Naive B cell (primary cell): ENCODE measurements around the gene ACKR4. TPM values are rescaled to one million over a fixed set of nuclear protein-coding genes. Genes with fewer than 3 reads are reported as not detected.
A peak's percentile ranks its signal among the peaks of the same experiment; 100 is the strongest.
"Not testable (repeated sequence)": the region's sequence is repeated elsewhere in the genome, so short reads cannot be mapped to it uniquely, and the experiment has no call there.

Source experiments
- ATAC-seq, 2 donors: fragments of 150-1000 bp; cut with Tn5 transposase; 2 replicates each; pipeline ENCODE4 v1.10.0; 2021; ENCODE audit warnings: low read depth in 2 of 2, mild to moderate bottlenecking in 2 of 2, moderate library complexity in 2 of 2
- DNase-seq: peaks from one replicate; pipeline ENCODE4 v3.0.0; 2022
- H3K27ac Mint-ChIP-seq, 6 donors: one replicate each; pipeline ENCODE4 v1.8.0; 2020 to 2022; ENCODE audit warnings: mild to moderate bottlenecking in 6 of 6, mixed read lengths in 6 of 6, moderate library complexity in 5 of 6, inconsistent platforms in 2 of 6
- H3K27me3 Mint-ChIP-seq, 3 donors: one replicate each; pipeline ENCODE4 v1.8.0; 2021 to 2022; ENCODE audit warnings: mixed read lengths in 3 of 3, mild to moderate bottlenecking in 1 of 3
- H3K36me3 Mint-ChIP-seq, 2 donors: one replicate each; pipeline ENCODE4 v1.8.0; 2020 to 2022; ENCODE audit warnings: mixed read lengths in 2 of 2, inconsistent platforms in 1 of 2, mild to moderate bottlenecking in 1 of 2
- H3K4me1 Mint-ChIP-seq, 3 donors: one replicate each; pipeline ENCODE4 v1.8.0; 2020 to 2022; ENCODE audit warnings: mixed read lengths in 3 of 3, inconsistent platforms in 1 of 3, mild to moderate bottlenecking in 1 of 3, moderate library complexity in 1 of 3
- H3K4me3 Mint-ChIP-seq, 8 donors: one replicate each; pipeline ENCODE4 v1.8.0; 2020 to 2022; ENCODE audit warnings: mild to moderate bottlenecking in 8 of 8, mixed read lengths in 8 of 8, moderate library complexity in 8 of 8, inconsistent platforms in 2 of 8
- H3K9me3 Mint-ChIP-seq, 7 donors: one replicate each; pipeline ENCODE4 v1.8.0; 2020 to 2022; ENCODE audit warnings: mixed read lengths in 7 of 7, mild to moderate bottlenecking in 5 of 7, inconsistent platforms in 2 of 7, moderate library complexity in 1 of 7
- polyA plus RNA-seq, 6 donors: library from polyadenylated mRNA; unstranded; fragments of 300-500 nt; fragmentation: Illumina TruSeq; gene quantifications; one replicate each; pipeline ENCODE4 v1.2.3, GENCODE V29; 2021; ENCODE audit warnings: low read depth in 6 of 6

The ACKR4 gene
- polyA plus RNA-seq, 6 donors from 2014 or later = not detected

DNA sequence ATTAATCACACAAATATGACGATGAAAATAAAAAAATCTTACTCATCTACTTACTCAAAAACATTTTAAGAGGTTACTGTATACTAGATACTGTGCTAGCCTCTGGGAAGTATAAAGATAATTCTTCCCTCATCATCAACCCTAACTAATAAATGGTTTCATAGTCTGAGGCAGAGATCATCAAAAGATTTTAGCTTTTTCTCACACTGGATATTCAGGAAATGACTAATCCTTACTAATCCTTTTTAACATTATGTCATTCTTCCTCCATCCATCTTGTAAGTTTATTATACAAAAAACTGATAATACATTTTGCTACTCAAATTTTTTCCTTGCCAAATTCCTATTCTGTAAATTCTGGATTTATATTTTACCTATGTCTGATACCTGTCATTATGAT lies 32.9 kb downstream of the ACKR4 start:
- Mint-ChIP-seq H3K4me1 (peaks cover 0 to 7% (median 0%) of the 10 kb centered on the region in 3 donors), H3K27me3 (no peaks in the 10 kb centered on the region), H3K36me3 (peaks cover 0 to 23% of the 10 kb centered on the region in 2 donors), H3K9me3 (no peaks in the 10 kb centered on the region), H3K27ac (peak overlapping the region in 1 of 6 donors; percentile 11), H3K4me3 (no peak overlapping the region)
- DNase-seq (no peak), ATAC-seq (no peak)

DNA sequence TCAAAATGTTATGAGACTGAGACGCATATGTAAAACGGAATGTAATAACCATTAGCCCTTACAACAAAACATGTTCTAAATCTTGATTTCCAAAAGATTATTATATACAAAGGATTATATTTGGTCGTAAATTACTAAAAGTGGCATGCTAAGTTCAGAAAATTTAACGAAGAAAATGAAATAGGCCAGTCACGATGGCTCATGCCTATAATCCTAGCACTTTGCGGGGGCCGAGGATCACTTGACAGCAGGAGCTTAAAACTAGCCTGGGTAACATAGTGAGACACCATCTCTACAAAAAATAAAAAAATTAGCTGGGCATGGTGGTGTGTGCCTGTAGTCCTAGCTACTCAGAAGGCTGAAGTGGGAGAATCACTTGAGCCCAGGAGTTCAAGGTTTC lies 33.5 kb downstream of the ACKR4 start:
- Mint-ChIP-seq H3K27ac (no peak overlapping the region), H3K4me1 (peaks cover 0 to 5% (median 0%) of the 10 kb centered on the region in 3 donors), H3K9me3 (no peaks in the 10 kb centered on the region), H3K4me3 (no peak overlapping the region), H3K36me3 (peaks cover 5 to 23% of the 10 kb centered on the region in 2 donors), H3K27me3 (no peaks in the 10 kb centered on the region)
- DNase-seq (no peak), ATAC-seq (no peak)

DNA sequence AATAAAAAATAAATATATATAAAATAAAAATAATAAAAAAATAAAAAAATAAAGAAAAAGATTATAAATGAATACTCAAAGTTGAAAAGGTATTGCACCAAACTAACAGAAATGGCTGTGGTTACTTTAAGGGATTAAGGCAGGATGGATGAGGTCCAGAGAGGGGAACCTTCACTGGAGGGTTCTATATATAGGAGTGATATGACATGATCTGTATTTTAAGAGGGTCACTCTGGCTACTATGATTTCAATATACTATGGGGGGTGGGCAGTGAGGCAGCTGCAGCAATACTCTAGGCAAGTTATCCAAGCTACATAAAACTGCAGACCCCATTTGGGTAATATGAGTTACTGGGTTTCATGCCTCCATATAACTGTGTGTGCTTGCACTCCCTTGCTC lies 38.0 kb downstream of the ACKR4 start:
- DNase-seq = no peak
- Mint-ChIP-seq H3K4me1 (no peaks in the 10 kb centered on the region), H3K36me3 (peaks cover 14% of the 10 kb centered on the region in 2 donors), H3K4me3 (no peak overlapping the region), H3K9me3 (no peaks in the 10 kb centered on the region), H3K27me3 (no peaks in the 10 kb centered on the region), H3K27ac (no peak overlapping the region)
- no peak for ATAC-seq

DNA sequence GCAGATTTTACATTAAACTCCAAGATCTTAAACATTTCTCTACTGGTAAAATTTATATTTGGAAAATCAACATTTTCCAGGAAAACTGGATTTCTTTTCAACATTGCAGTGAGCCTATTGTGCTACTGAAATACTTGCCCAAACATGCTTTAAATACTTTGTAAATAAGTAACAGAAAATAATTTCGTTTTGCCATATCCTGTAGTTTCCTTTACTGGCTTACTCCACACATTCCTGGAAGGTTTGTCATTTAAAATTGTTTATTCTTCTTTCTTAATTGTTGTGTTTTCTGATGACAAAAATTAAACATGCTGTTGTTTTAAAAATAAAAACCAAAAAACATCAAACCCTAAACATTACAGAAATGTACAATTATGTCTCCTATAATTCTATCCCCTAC lies 40.5 kb downstream of the ACKR4 start:
- DNase-seq (no peak), ATAC-seq (no peak)
- H3K4me3 Mint-ChIP-seq = no peak overlapping the region
- no peaks in the 10 kb centered on the region for H3K27me3 Mint-ChIP-seq
- no peak overlapping the region for H3K27ac Mint-ChIP-seq
- peaks cover 9 to 14% of the 10 kb centered on the region in 2 donors for H3K36me3 Mint-ChIP-seq
- peaks cover 0 to 7% (median 4%) of the 10 kb centered on the region in 3 donors for H3K4me1 Mint-ChIP-seq
- H3K9me3 Mint-ChIP-seq = no peaks in the 10 kb centered on the region

DNA sequence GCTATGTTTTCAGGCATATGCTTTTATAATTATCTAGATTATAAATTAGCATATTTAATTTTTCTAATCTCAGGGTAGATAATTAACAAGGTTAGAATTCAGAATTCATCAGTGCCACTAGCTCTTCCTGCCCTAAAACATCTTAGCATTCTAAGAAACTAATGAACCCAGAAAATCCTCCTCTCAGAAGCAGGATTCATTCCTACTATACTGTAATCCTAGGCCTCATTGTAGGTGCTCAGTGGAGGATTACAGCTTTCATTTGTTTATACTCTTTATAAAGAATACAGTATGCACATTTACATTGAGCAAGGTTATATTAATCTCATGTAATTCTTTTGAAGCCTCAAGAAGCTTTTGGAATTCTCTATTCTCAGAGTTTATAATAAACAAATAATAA lies 41.6 kb downstream of the ACKR4 start:
- H3K9me3 Mint-ChIP-seq = no peaks in the 10 kb centered on the region
- no peaks in the 10 kb centered on the region for H3K27me3 Mint-ChIP-seq
- no peak for DNase-seq
- H3K4me1 Mint-ChIP-seq = peaks cover 0 to 14% (median 4%) of the 10 kb centered on the region in 3 donors
- no peak for ATAC-seq
- H3K36me3 Mint-ChIP-seq = peaks cover 9 to 14% of the 10 kb centered on the region in 2 donors
- H3K4me3 Mint-ChIP-seq = no peak overlapping the region
- H3K27ac Mint-ChIP-seq = no peak overlapping the region

DNA sequence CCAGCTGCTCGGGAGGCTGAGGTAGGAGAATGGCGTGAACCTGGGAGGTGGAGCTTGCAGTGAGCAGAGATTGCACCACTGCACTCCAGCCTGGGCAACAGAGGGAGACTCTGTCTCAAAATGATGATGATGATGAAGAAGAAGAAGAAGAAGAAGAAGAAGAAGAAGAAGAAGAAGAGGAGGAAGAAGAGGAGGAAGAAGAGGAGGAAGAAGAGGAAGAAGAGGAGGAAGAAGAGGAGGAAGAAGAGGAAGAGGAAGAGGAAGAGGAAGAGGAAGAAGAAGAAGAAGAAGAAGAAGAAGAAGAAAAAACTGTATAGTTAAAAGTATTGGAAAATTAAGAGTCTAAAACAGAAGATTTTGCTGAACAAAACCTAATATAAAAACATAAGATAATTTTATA lies 44.4 kb downstream of the ACKR4 start:
- not testable (repeated sequence) for H3K27me3 Mint-ChIP-seq, H3K36me3 Mint-ChIP-seq, H3K9me3 Mint-ChIP-seq, H3K4me3 Mint-ChIP-seq, H3K27ac Mint-ChIP-seq, ATAC-seq, DNase-seq
- peaks cover 0 to 14% (median 4%) of the 10 kb centered on the region in 3 donors for H3K4me1 Mint-ChIP-seq

DNA sequence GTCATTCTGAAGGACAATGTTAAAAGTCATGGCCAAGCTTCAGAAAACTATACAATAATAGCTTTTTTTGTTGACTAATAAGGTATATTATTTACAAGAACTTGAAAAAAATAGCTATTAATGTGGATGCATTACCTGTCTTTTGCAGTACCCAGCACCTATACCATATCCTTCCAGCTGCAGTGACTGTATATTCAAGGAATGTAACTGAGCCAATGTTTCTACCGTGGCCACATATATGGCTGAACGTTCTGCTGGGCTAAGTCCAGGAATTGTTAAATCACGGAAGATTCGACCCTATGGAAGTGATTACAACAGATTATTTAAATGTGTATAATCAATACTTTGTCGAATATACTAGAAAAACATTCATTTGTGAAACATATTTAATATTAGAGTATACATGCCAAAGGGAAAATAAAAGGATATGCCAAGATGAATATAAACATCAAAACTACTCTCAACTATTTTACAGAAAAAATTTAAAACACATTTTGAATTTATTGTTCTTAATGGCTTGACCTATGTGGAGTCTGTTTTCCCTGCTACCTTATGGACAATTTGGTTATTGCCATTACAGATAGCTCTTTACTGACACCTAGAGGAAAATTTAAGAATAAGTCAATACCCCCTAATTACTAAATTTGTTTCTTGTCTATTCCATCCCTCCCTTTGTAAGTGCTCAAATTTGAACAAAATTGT lies 44.9 kb downstream of the ACKR4 start:
- peak in 1 of 2 donors; percentile 45 for ATAC-seq
- Mint-ChIP-seq H3K27me3 (no peaks in the 10 kb centered on the region), H3K9me3 (no peaks in the 10 kb centered on the region), H3K4me3 (no peak overlapping the region), H3K36me3 (peaks cover 0 to 5% of the 10 kb centered on the region in 2 donors), H3K27ac (no peak overlapping the region), H3K4me1 (peaks cover 0 to 14% (median 4%) of the 10 kb centered on the region in 3 donors)
- no peak for DNase-seq

DNA sequence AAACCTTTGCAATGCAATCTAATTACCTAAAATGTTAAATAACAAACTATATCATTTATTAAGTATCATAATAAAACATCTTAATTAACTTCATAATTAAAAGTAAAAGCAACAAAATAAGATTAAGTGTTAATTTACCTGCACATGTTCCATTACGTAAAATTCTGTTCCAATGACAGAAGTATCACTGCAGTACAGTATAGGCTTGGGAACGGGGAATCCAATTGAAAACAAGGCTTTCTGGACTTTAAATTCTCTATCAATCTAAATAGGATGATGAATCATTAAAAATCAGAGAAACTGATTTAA lies 45.4 kb downstream of the ACKR4 start:
- DNase-seq (no peak), ATAC-seq (no peak)
- peaks cover 4 to 14% (median 8%) of the 10 kb centered on the region in 3 donors for H3K4me1 Mint-ChIP-seq
- H3K27me3 Mint-ChIP-seq = no peaks in the 10 kb centered on the region
- H3K27ac Mint-ChIP-seq = no peak overlapping the region
- H3K9me3 Mint-ChIP-seq = no peaks in the 10 kb centered on the region
- no peak overlapping the region for H3K4me3 Mint-ChIP-seq
- no peaks in the 10 kb centered on the region for H3K36me3 Mint-ChIP-seq

DNA sequence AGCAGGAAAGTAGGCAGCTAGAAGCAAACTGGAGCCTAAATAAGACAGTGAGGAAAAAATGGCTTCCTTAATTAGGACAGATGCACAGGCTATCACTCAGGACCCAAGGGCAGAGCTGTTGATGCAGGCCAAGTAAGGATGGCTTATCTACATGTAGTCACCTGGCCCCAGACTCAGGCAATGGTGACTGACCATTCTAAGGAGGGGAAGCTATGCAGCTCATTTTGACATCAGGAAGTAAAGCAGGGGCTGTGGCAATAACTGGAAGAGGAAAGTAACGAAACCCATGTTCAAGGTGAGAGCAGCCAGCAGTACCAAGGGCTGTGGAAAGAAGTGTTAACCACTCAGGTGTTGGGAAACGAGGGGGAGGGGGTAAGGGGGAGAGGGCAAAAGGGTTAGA lies 46.3 kb downstream of the ACKR4 start:
- Mint-ChIP-seq H3K4me1 (peaks cover 6 to 14% (median 8%) of the 10 kb centered on the region in 3 donors), H3K27ac (peak overlapping the region in 1 of 6 donors; percentile 89)
- no peak for DNase-seq

DNA sequence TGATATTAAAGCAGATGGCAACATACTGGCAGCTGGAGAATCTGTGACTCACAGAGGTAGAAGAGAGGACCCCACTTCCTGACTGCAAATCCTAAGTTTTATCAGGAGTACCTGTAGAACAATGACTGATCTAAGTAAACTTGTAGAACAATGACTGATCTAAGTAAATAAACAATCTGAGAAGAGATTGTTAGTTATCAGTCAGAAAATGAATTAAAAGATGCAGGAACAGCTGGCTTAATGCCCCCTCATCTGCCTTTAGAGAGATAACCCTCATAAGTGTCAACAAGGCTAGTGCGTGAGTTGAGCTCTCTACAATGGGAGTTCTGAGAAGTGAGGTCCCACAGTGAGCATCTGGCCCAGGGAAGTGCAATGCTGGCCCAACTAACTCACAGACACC lies 48.0 kb downstream of the ACKR4 start:
- DNase-seq (no peak), ATAC-seq (no peak)
- no peaks in the 10 kb centered on the region for H3K9me3 Mint-ChIP-seq
- H3K27ac Mint-ChIP-seq = peak overlapping the region in 1 of 6 donors; percentile 32
- H3K4me3 Mint-ChIP-seq = no peak overlapping the region
- peaks cover 6 to 14% (median 8%) of the 10 kb centered on the region in 3 donors for H3K4me1 Mint-ChIP-seq
- H3K36me3 Mint-ChIP-seq = no peaks in the 10 kb centered on the region
- H3K27me3 Mint-ChIP-seq = no peaks in the 10 kb centered on the region

More for the DNA sequence above, 46.3 kb downstream of the ACKR4 start:
- Mint-ChIP-seq H3K27me3 (no peaks in the 10 kb centered on the region), H3K4me3 (no peak overlapping the region), H3K36me3 (no peaks in the 10 kb centered on the region), H3K9me3 (no peaks in the 10 kb centered on the region)
- ATAC-seq = no peak

DNA sequence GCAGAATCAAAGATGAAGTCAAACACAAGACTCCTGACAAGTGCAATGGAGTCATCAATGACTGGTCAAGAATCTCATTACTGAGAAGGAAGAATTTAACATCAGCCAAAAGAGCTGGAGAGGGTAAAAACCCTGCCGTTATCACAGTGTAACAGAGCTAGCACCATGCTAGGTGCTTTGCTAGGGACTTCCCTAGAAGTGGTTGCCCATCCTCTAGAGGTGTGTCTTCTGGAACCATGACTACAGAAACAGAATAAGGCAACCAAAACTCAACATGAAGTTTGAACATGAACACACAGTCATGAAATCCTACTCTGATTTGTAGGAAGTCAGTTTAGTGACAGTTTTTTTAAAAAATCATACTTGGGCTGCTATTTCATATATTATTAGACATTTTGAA lies 53.1 kb downstream of the ACKR4 start:
- DNase-seq (no peak), ATAC-seq (peak in 1 of 2 donors; percentile 45)
- Mint-ChIP-seq H3K9me3 (no peaks in the 10 kb centered on the region), H3K27ac (peak overlapping the region in 1 of 6 donors; percentile 29), H3K36me3 (no peaks in the 10 kb centered on the region), H3K27me3 (no peaks in the 10 kb centered on the region), H3K4me1 (peaks cover 0 to 6% (median 5%) of the 10 kb centered on the region in 3 donors), H3K4me3 (no peak overlapping the region)

Other genes starting within 250 kb of the ACKR4 start
- gene DNAJC13, start 179.8 kb upstream of the ACKR4 start, polyA plus RNA-seq = 10 to 100 TPM in 5 of 6 donors, 1 to 10 TPM in 1; 7.0 to 16.3 (median 12.5) TPM
- gene ACAD11, start 62.5 kb downstream of the ACKR4 start, polyA plus RNA-seq = 1 to 10 TPM; 4.0 to 9.3 (median 6.0) TPM
- gene UBA5, start 63.1 kb downstream of the ACKR4 start, polyA plus RNA-seq = 10 to 100 TPM; 29.6 to 46.1 (median 31.8) TPM
- gene NPHP3, start 125.1 kb downstream of the ACKR4 start, polyA plus RNA-seq = 1 to 10 TPM; 1.9 to 8.3 (median 4.9) TPM